NCI-H526 (cell line): ENCODE data around the gene CIITA.

ENCODE experiments used
- DNase-seq, 2 experiments: peaks; one replicate each; lab custom pipeline; 2025; lab: John Stamatoyannopoulos, UW

CIITA gene

GRCh38 chr16:10852286-10852685 is 24.7 kb upstream of the CIITA start:
- no peak for DNase-seq

GRCh38 chr16:10852948-10853347 is 24.1 kb upstream of the CIITA start:
- no peak for DNase-seq

GRCh38 chr16:10856042-10856441 is 21.0 kb upstream of the CIITA start:
- no peak for DNase-seq

GRCh38 chr16:10858203-10858602 is 18.8 kb upstream of the CIITA start:
- no peak for DNase-seq

- DNase-seq: no peak
Measured at GRCh38 chr16:10859020-10859419, 18.0 kb upstream of the CIITA start.

GRCh38 chr16:10859658-10860057 is 17.3 kb upstream of the CIITA start:
- no peak for DNase-seq

GRCh38 chr16:10862438-10862837 is 14.6 kb upstream of the CIITA start:
- no peak for DNase-seq

- DNase-seq: no peak
Measured at GRCh38 chr16:10865991-10866966, 10.7 kb upstream of the CIITA start.

- DNase-seq: no peak
Measured at GRCh38 chr16:10867199-10867598, 9.8 kb upstream of the CIITA start.

- DNase-seq: no peak
Measured at GRCh38 chr16:10868104-10868595, 8.9 kb upstream of the CIITA start.

- no peak for DNase-seq
Measured at GRCh38 chr16:10868596-10869469, 8.2 kb upstream of the CIITA start.

- no peak for DNase-seq
Measured at GRCh38 chr16:10870137-10870776, 6.7 kb upstream of the CIITA start.

- no peak for DNase-seq
Measured at GRCh38 chr16:10870808-10871156, 6.2 kb upstream of the CIITA start.

- DNase-seq: no peak
Measured at GRCh38 chr16:10871157-10871991, 5.6 kb upstream of the CIITA start.

GRCh38 chr16:10876315-10876714 is 687 bp upstream of the CIITA start:
- no peak for DNase-seq

GRCh38 chr16:10877472-10877946 is 507 bp downstream of the CIITA start:
- peak in 1 of 2 experiments; percentile 33 for DNase-seq

- peak in 1 of 2 experiments; percentile 20 for DNase-seq
Measured at GRCh38 chr16:10878328-10878643, 1.3 kb downstream of the CIITA start.

- DNase-seq: peak in 1 of 2 experiments; percentile 49
Measured at GRCh38 chr16:10878644-10879501, 1.9 kb downstream of the CIITA start.

GRCh38 chr16:10879681-10880589 is 2.9 kb downstream of the CIITA start:
- no peak for DNase-seq
